Activated effector memory CD4-positive, alpha-beta T cell treated with Interleukin-2 at 50 U/mL for 16 hours (primary cell): Measurements from ENCODE around the gene PLSCR2.
"Not testable (repeated sequence)": the region's sequence is repeated elsewhere in the genome, so short reads cannot be mapped to it uniquely, and the experiment has no call there.

ENCODE experiments used
- DNase-seq: peaks from one replicate; pipeline ENCODE4 v3.0.0-alpha.2; 2020

PLSCR2 gene

DNA sequence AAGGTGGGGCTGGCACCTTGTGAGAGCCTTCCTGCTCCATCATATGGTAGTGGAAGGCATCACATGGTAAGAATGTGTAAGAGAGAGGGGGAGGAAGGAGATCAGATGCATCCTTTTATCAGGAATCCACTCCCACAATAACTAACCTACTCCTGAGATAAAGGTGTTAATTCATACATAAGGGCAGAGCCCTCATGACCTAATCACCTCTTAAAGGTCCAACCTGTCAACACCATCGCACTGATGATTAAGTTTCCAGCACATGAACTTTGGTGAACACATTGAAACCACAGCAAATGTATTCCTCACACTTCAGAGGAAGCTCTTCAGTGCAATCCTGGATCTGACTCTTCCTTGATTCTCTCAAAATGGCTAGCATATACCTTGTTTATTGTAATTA lies 55.4 kb downstream of the PLSCR2 start:
- no peak for DNase-seq

GRCh38 chr3:146412711-146413110 lies 56.6 kb downstream of the PLSCR2 start:
- not testable (repeated sequence) for DNase-seq

DNA sequence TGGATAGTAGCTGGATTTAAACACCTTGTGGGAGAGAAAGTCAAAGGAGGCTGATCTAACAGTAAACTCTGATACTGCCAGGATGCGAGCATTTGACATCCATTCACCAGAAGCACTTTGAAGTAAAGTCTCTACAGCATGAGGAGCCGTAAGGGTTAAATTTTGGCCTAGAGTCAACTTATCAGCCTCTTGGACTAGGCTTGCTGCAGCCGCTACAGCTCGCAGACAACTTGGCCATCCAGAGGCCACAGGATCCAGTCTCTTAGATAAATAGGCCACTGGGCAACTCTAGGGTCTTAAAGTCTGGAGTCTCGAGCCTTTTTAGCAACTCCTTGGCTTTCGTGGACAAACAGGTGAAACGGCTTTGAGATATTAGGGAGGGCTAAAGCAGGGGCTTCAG lies 61.4 kb downstream of the PLSCR2 start:
- no peak for DNase-seq

GRCh38 chr3:146404436-146404835 lies 64.9 kb downstream of the PLSCR2 start:
- DNase-seq, result no peak

DNA sequence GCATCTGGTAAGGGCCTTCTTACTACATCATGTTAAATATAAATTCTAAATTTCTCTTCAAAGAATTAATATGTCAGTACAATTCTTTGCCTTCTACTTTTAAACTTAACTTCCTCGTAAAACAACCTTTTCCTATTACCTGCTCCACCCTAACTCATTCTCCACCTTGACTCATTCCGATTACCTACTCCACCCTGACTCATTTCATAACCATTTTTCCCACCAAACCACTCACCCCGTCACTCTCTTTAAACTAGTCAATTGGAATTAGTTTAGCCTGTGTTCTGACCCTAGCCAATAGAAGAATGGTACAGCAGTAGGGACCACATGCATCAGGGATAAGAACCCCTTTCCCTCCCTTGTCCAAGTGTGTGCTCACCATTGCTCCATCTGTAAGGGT lies 65.6 kb downstream of the PLSCR2 start:
- no peak for DNase-seq

GRCh38 chr3:146396792-146397191 lies 72.6 kb downstream of the PLSCR2 start:
- no peak for DNase-seq

GRCh38 chr3:146395164-146395563 lies 74.2 kb downstream of the PLSCR2 start:
- DNase-seq, result no peak

DNA sequence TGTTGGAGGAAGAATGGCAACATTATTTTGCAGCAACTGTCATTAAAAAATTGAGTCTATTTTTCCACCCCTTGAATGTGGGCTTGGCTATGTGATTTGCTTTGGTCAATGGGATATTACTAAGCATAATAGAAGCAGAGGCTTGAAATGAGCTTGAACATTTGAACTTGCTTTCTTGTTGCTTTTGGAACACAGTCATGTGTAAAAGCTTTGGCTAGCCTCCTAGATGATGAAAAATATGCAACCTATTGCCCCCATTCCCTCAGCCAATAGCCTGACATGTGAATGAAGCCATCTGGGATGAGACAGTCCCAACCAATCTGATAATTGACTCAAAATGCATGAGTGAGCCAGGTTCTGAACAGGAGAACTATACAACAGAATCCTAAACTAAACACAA lies 78.4 kb downstream of the PLSCR2 start:
- no peak for DNase-seq

GRCh38 chr3:146390006-146390772 lies 79.2 kb downstream of the PLSCR2 start:
- no peak for DNase-seq

DNA sequence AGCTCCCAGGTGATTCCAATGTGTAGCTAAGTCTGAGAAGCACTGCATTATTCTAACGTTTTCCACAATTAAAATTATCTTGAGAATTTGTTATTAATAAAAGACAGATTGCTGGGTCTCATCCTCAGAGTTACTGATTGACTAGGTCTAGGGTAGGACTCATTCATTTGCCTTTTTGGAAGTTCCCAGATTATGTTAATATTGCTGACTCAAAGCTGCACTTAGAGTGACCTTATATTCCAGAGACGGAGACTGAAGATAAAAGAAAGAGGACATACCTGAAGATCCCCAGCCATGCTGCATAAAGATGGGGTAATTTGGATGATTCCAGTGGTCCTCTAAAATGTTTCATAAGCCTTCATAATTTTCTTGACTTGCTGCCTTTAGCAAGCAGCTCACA lies 81.8 kb downstream of the PLSCR2 start:
- no peak for DNase-seq

DNA sequence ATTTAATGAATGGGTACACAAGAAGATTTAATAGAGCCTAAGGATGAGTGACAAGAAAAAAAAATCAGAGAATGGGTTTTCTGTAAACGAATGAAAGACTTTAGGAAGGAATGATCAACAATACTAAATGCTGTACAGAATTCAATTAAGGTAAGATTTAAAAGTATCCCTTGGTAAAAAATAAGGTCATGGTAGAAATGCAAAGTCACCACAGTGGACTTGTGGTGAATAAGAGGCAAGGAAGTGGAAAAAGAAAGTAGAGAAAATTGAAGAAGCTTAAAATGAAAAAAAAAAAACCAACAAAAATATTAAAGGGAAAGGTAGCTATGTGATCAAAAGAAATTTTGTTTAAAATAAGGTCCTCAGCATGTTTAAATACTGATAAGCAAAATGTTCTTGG lies 82.4 kb downstream of the PLSCR2 start:
- DNase-seq, result no peak

GRCh38 chr3:146384786-146385185 lies 84.6 kb downstream of the PLSCR2 start:
- no peak for DNase-seq
